ENCODE data around the gene CYP3A7. TPM values are rescaled to one million over a fixed set of nuclear protein-coding genes. Genes with fewer than 3 reads are reported as not detected.

Gene CYP3A7
- total and polyA plus RNA-seq, 2 donors (not counting 3 experiments of a cell fraction or from before 2014, with no cell fraction given) = not detected

- FAIRE-seq (no peak), DNase-seq (ENCODE audit: low read depth, low spot score) (no peak)
- intact Hi-C loops (cut with micrococcal nuclease) (no loop called here), dilution Hi-C loops (cut with MboI; ENCODE audit: extremely low pct_ligation_motif_present, low sequenced_read_pairs) (no loop called here)
- Histone ChIP-seq H3K79me2 (ENCODE audit: control insufficient read depth, insufficient read depth, low read length) (no peaks in the 10 kb centered on the region), H3K4me1 (ENCODE audit: control insufficient read depth, extremely low read depth, insufficient read depth, low read length) (no peaks in the 10 kb centered on the region), H3K4me3 (replicated peaks in 1 of 3; ENCODE audit: insufficient read depth in 1 of 3, low read depth in 1 of 3, low read length in 3 of 3) (no peak overlapping the region), H3K9ac (replicated peaks; ENCODE audit: extremely low read depth, insufficient read depth, low read length) (no peak overlapping the region), H3K36me3 (ENCODE audit: control insufficient read depth in 2 of 2, extremely low read depth in 1 of 2, insufficient read depth in 2 of 2, low read length in 2 of 2) (no peaks in the 10 kb centered on the region), H3K4me2 (ENCODE audit: insufficient read depth, low read length) (no peak overlapping the region), H3K9me3 (replicated peaks; ENCODE audit: control insufficient read depth, insufficient read depth, low read length) (no peaks in the 10 kb centered on the region), H3K27me3 (ENCODE audit: control insufficient read depth in 2 of 2, insufficient read depth in 2 of 2, low read length in 2 of 2) (no peaks in the 10 kb centered on the region), H3K27ac (ENCODE audit: insufficient read depth, low read depth, low read length) (no peak overlapping the region), H4K20me1 (replicated peaks; ENCODE audit: control insufficient read depth, extremely low read depth, insufficient read depth, low read length) (no peaks in the 10 kb centered on the region), H3K9me1 (replicated peaks; ENCODE audit: control insufficient read depth, extremely low read depth, insufficient read depth, low read length) (no peaks in the 10 kb centered on the region), H2AFZ (ENCODE audit: low read depth, low read length) (no peak overlapping the region)
- no peak for TF ChIP-seq MAX (IDR thresholded peaks at IDR 0.05; ENCODE audit: insufficient read depth, insufficient read length)
- no peak for TF ChIP-seq POLR2A (IDR thresholded peaks at IDR 0.05; ENCODE audit: low read depth, low read length)
- no peak for TF ChIP-seq JUN (IDR thresholded peaks at IDR 0.05; ENCODE audit: borderline replicate concordance, insufficient read depth, insufficient read length, low read depth)
- no peak for TF ChIP-seq EZH2 (IDR thresholded peaks at IDR 0.05; ENCODE audit: borderline replicate concordance, low read depth, low read length, severe bottlenecking)
- no peak for TF ChIP-seq POLR2AphosphoS5 (IDR thresholded peaks at IDR 0.05; ENCODE audit: insufficient read depth, low read depth, low read length)
- no peak for TF ChIP-seq CTCF (IDR thresholded peaks at IDR 0.05; ENCODE audit: extremely low read depth in 1 of 2, insufficient read depth in 1 of 2, low read depth in 1 of 2, low read length in 2 of 2)
- no peak for TF ChIP-seq FOS (IDR thresholded peaks at IDR 0.05; ENCODE audit: borderline replicate concordance, insufficient read depth, low read length)
- TF ChIP-seq GATA2 (IDR thresholded peaks at IDR 0.05; ENCODE audit: insufficient read depth, insufficient read length, low read depth, low read length) = no peak
- no peak for TF ChIP-seq MYC (IDR thresholded peaks at IDR 0.05; ENCODE audit: low read depth, low read length)
- BruUV-seq (replicated peaks) = no TSS peak
- ChIA-PET CTCF (no interaction called here), POLR2A (no interaction called here)
Observed at GRCh38 chr7:99731638-99732374, 3.2 kb downstream of the CYP3A7 start.

Data from endothelial cell of umbilical vein (primary cell).